Adrenal gland (tissue), 12 donors: ENCODE results near the gene DNMBP. TPM values are rescaled to one million over a fixed set of nuclear protein-coding genes. Genes with fewer than 3 reads are reported as not detected.

Experiments
- DNase-seq, 7 donors: peaks; one replicate each; pipeline ENCODE4 v3.0.0-alpha.2; 2019 to 2020
- H3K27ac ChIP-seq, 5 donors: fragments of 200-600 bp; sonication (generic) in 4 of 5; 1 replicate in 3 of 5; 2 replicates in 2 of 5; pipeline versions ENCODE4 v1.5.1 to v1.8.0; 2016 to 2020; ENCODE audit warnings: mild to moderate bottlenecking in 1 of 5
- H3K27me3 ChIP-seq: fragments of 200-600 bp; 2 replicates; pipeline ENCODE4 v1.8.0; 2021
- H3K36me3 ChIP-seq, 2 donors: fragments of 200-600 bp; replicated peaks in 1 of 2; 1 replicate in 1 of 2; 2 replicates in 1 of 2; pipeline versions ENCODE4 v1.5.1 to v1.8.0; 2018 to 2022
- H3K4me1 ChIP-seq, 2 donors: fragments of 200-600 bp; replicated peaks in 1 of 2; 1 replicate in 1 of 2; 2 replicates in 1 of 2; pipeline versions ENCODE4 v1.5.1 to v1.8.0; 2018 to 2021
- H3K4me3 ChIP-seq, 4 donors: fragments of 200-600 bp; sonication (generic) in 3 of 4; one replicate each; pipeline ENCODE4 v1.5.1; 2016 to 2018
- H3K9me3 ChIP-seq, 3 donors: fragments of 200-600 bp; sonication (generic) in 1 of 3; replicated peaks in 1 of 3; 1 replicate in 2 of 3; 2 replicates in 1 of 3; pipeline versions ENCODE4 v1.5.1 to v1.8.0; 2016 to 2021
- CTCF ChIP-seq, 6 experiments: fragments of 450-650 bp in 4 of 6; fragments of 200-600 bp in 2 of 6; sonication (generic) in 1 of 6; IDR thresholded peaks; 1 replicate in 5 of 6; 2 replicates in 1 of 6; pipeline versions ENCODE4 v1.5.1 to v1.8.0; 2016 to 2021; ENCODE audit warnings: antibody characterized with exemption in 6 of 6, mild to moderate bottlenecking in 2 of 6, moderate library complexity in 1 of 6
- POLR2A ChIP-seq, 2 donors: fragments of 450-650 bp; IDR thresholded peaks; one replicate each; pipeline ENCODE4 v1.6.1; 2017; ENCODE audit warnings: antibody characterized with exemption in 2 of 2, mild to moderate bottlenecking in 2 of 2, moderate library complexity in 1 of 2
- WGBS, 4 donors: extraction: QIAGEN DNeasy Blood & Tissue Kit in 2 of 4; methylation state at CpG; one replicate each; pipeline versions ENCODE4 v1.1.5 to v1.1.7; 2013 to 2017; 5-methylcytosine and 5-hydroxymethylcytosine counted together
- intact Hi-C, 2 donors: fragments of 100-400 bp; cut with DNase I; formaldehyde crosslinking; loops; one replicate each; pipeline versions ENCODE4 v1.14.1 to v1.15.0; 2022 to 2023
- polyA plus RNA-seq, 3 donors: library from polyadenylated mRNA; stranded (reverse); fragments of 200-250 nt in 2 of 3; fragments of 350-450 nt in 1 of 3; fragmentation: Illumina TruSeq in 1 of 3; extraction: RNeasy Lipid Tissue Mini Kit (QIAGEN cat#74804) in 1 of 3; gene quantifications; one replicate each; pipeline ENCODE4 v1.2.3, GENCODE V29; 2013 to 2014
- total RNA-seq, 9 donors: library from RNA; depleted of rRNA in 4 of 9; stranded (reverse); fragments of >200 nt in 4 of 9; fragments of 120-200 nt in 1 of 9; fragmentation: NEBNext Ultra II Directional in 1 of 9; extraction: Animal tissue kit (Norgen Biotek cat#: 25700) in 1 of 9; gene quantifications; one replicate each; pipeline versions ENCODE4 v1.1.0 to v1.2.4, GENCODE V29; 2013 to 2023
- donor health status: healthy with polysubstance abuse.
- donor health status: Bipolar disorder and iron deficiency.
- donor health status: DM: yes; HTN: yes; CAD: no.
- donor health status: DM: no; HTN: no; CAD: no.
- donor health status: DM: no; HTN: no; CAD: no.
- donor health status: DM: yes; HTN: yes; CAD: no.

Gene DNMBP
- total and polyA plus RNA-seq, 12 donors: 5.7 to 17.9 (median 12.0) TPM

GRCh38 chr10:99983280-99983988, 26.3 kb downstream of the DNMBP start:
- Histone ChIP-seq H3K4me3 (peak overlapping the region in 1 of 4 donors; percentile 6), H3K27me3 (no peaks in the 10 kb centered on the region), H3K4me1 (peaks cover 28 to 54% of the 10 kb centered on the region in 2 donors), H3K9me3 (no peaks in the 10 kb centered on the region), H3K27ac (peak overlapping the region; percentile 10 to 93 (median 80)), H3K36me3 (no peaks in the 10 kb centered on the region)
- intact Hi-C loops: no loop called here
- no peak for TF ChIP-seq POLR2A (IDR thresholded peaks at IDR 0.05)
- peak in 1 of 6 experiments; percentile 5 for TF ChIP-seq CTCF (IDR thresholded peaks at IDR 0.05)
- 27 to 30% (median 27%) methylated on average over 13 to 16 of the region's 16 CpGs for WGBS, 4 donors
- DNase-seq: peak; percentile 39 to 73 (median 55)

- no peaks in the 10 kb centered on the region for H3K9me3 ChIP-seq
- H3K4me3 ChIP-seq: no peak overlapping the region
- no peaks in the 10 kb centered on the region for H3K27me3 ChIP-seq
- peaks cover 28 to 59% of the 10 kb centered on the region in 2 donors for H3K4me1 ChIP-seq
- no peak for DNase-seq
- 87 to 94% (median 92%) methylated on average over 5 of the region's 5 CpGs for WGBS, 4 donors
- H3K36me3 ChIP-seq: no peaks in the 10 kb centered on the region
- intact Hi-C loops: no loop called here
- TF ChIP-seq CTCF (IDR thresholded peaks at IDR 0.05) (no peak), POLR2A (IDR thresholded peaks at IDR 0.05) (no peak)
- peak overlapping the region in 4 of 5 donors; percentile 67 to 93 (median 82) for H3K27ac ChIP-seq
These were observed 27.0 kb downstream of the DNMBP start for GRCh38 chr10:99982728-99983127.

- intact Hi-C loops: no loop called here
- WGBS, 4 donors: 74 to 84% (median 83%) methylated on average over 6 of the region's 6 CpGs
These were observed 28.1 kb downstream of the DNMBP start for GRCh38 chr10:99981581-99982199.

More at GRCh38 chr10:99981581-99982199, 28.1 kb downstream of the DNMBP start:
- peaks cover 29 to 69% of the 10 kb centered on the region in 2 donors for H3K4me1 ChIP-seq
- no peaks in the 10 kb centered on the region for H3K27me3 ChIP-seq
- no peak overlapping the region for H3K4me3 ChIP-seq
- no peak for DNase-seq
- TF ChIP-seq CTCF (IDR thresholded peaks at IDR 0.05): no peak
- no peak for TF ChIP-seq POLR2A (IDR thresholded peaks at IDR 0.05)
- no peaks in the 10 kb centered on the region for H3K36me3 ChIP-seq
- H3K9me3 ChIP-seq: no peaks in the 10 kb centered on the region
- peak overlapping the region in 1 of 5 donors; percentile 40 for H3K27ac ChIP-seq
